GM12875 (cell line): ENCODE data around the gene PHLDA2.

Source experiments
- H3K4me3 ChIP-seq: one replicate; pipeline ENCODE4 v1.5.1; 2011; ENCODE audit warnings: low read depth, low read length, control low read depth
- CTCF ChIP-seq: IDR thresholded peaks from 2 replicates; pipeline ENCODE4 v1.5.1; 2011; ENCODE audit warnings: low read depth, mild to moderate bottlenecking, control low read depth, inconsistent platforms, low read length, moderate library complexity, borderline replicate concordance; ENCODE audit not compliant: insufficient read depth

PHLDA2 gene

GRCh38 chr11:2892215-2892966, 36.8 kb downstream of the PHLDA2 start:
- TF ChIP-seq CTCF: peak; percentile 96
- peak overlapping the region; percentile 35 for H3K4me3 ChIP-seq

GRCh38 chr11:2891326-2892214, 37.6 kb downstream of the PHLDA2 start:
- H3K4me3 ChIP-seq: no peak overlapping the region
- TF ChIP-seq CTCF: no peak

GRCh38 chr11:2890466-2891294, 38.5 kb downstream of the PHLDA2 start:
- no peak overlapping the region for H3K4me3 ChIP-seq
- no peak for TF ChIP-seq CTCF

GRCh38 chr11:2889362-2890273, 39.6 kb downstream of the PHLDA2 start:
- no peak overlapping the region for H3K4me3 ChIP-seq
- TF ChIP-seq CTCF: no peak

GRCh38 chr11:2888266-2888968, 40.8 kb downstream of the PHLDA2 start:
- H3K4me3 ChIP-seq: no peak overlapping the region

More at GRCh38 chr11:2888266-2888968, 40.8 kb downstream of the PHLDA2 start:
- peak; percentile 97 for TF ChIP-seq CTCF
